AG20443 (cell line): ENCODE results near the gene TCTN1.
"Not testable (repeated sequence)": the region's sequence is repeated elsewhere in the genome, so short reads cannot be mapped to it uniquely, and the experiment has no call there.

Experiments
- DNase-seq: peaks from one replicate; pipeline ENCODE4 v3.0.0; 2012; ENCODE audit warnings: low spot score, mixed read lengths

The TCTN1 gene

DNA sequence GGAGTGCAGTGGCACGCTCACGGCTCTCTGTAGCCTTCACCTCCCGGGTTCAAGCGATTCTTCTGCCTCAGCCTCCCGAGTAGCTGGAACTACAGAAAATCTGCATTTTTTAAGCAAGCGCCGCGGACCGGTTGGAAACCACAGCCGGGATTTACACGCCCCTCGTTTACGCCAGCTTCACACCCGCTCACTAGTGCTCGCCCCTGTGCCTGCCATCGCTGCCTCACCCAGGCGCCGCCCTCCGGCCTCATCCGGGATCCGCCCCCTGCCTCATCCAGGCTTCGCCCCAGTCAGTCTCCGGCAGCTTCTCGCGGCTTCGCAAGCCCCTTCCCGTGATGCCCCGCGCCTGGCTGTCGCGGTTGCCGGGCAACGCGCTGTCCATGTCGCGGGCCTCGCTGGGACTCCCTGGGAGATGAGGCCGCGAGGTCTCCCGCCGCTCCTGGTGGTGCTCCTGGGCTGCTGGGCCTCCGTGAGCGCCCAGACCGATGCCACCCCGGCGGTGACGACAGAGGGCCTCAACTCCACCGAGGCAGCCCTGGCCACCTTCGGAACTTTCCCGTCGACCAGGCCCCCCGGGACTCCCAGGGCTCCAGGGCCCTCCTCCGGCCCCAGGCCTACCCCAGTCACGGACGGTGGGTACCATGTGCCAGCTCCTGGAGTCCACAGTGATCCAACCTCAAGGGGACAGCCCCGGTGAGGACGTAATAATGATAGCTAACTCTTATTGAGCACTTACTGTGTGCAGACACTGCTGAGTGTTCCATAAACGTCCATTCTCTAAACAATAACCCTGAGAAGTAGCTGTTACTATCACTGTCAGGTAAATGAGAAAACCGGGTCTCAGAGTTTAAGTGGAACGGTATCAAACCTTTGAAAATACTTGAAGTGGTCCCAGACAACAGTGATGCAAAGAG lies at the start of gene TCTN1:
Gene TCTN1 (plus strand): TSS at position 359 of the 914 bp plus-strand sequence. CDS start 54 bp downstream, at position 413.
- DNase-seq, result peak; percentile 100

GRCh38 chr12:110564471-110564991 lies 49.4 kb upstream of the TCTN1 start:
- DNase-seq, result no peak

DNA sequence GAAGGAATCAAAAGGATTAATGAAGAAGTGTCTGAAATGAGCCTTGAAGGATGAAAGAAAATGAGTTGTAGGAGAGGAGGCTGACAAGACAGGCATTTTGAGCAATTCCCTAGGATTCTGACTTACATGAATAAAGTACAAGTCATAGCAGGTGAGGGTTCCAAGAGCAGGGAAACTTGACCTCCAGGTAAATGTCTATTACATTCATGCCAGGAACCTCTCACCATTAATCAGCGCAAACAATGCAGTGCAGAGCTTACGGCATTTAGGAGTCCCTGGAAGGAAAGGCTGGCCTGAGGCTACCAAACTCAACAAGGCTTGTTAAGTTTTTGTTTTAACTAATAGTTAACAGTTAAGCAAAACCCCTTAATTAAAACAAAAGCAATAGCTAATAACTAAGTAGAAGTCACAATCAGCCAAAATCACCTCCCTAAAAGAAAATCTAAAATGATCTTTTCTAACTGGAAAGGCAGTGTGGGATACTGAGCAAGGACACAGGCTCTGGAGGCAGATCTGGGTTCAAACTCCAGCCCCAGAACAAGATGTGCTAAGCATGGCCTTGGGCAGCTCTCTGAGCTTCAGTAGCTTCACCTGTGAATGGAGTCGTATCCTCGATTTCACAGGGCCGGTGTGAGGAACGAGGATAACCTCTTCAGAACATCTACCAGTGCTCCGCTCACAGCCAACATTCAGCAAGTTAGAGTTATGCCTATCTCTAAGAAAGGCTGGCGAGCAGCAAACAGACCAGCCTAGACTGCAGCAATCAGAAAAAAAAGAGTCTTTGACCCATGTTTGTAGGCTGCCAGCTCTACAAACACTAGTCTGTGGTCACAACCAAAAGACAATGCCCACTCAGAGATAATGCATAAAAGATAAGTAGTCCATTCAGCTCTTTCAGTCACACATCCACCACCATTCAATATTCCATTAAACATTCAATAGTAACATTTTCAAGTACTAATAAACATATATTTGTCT lies 47.7 kb upstream of the TCTN1 start:
- DNase-seq, result no peak

DNA sequence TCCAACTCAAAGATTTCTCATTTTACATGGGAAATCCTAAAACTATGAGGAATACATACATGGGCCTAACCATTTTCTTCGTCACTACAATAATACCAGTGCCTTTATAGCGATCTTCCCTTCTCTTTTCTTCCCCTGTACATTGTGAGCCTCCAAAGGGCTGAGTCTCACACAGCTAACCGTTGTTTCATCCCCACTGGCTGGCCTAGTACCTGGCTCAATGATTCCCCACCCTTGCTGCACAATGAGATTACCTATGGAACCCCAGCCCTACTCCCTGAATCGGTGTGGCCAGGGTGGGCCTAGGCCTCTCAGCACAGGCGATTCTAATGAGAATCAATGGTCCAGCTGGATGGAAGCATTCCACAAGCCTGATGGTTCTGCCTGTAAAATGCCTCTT lies 46.9 kb upstream of the TCTN1 start:
- DNase-seq, result no peak

DNA sequence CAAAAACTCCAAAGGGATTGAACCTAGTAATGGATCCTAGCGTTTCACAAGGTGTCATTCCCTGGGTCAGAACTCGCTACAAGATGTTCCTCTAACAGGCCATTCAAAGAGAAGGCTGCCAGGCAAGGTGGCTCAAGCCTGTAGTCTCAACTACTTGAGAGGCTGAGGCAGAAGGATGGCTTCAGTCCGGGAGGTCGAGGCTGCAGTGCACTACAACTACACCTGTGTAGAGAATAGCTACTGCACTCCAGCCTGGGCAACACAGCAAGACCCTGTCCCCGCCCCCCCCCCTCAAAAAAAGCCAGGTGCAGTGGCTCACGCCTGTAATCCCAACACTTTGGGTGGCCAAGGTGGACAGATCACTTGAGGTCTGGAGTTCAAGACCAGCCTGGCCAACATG lies 45.2 kb upstream of the TCTN1 start:
- DNase-seq, result no peak

GRCh38 chr12:110569838-110570237 lies 44.1 kb upstream of the TCTN1 start:
- DNase-seq, result not testable (repeated sequence)

DNA sequence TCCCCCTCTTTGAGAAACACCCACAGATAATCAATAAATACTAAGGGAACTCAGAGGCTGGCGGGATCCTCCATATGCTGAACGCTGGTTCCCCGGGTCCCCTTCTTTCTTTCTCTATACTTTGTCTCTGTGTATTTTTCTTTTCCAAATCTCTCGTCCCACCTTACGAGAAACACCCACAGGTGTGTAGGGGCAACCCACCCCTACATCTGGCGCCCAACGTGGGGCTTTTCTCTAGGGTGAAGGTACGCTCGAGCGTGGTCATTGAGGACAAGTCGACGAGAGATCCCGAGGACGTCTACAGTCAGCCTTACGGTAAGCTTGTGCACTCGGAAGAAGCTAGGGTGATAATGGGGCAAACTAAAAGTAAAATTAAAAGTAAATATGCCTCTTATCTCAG lies 43.1 kb upstream of the TCTN1 start:
- DNase-seq, result not testable (repeated sequence)

- DNase-seq, result no peak
These were observed 39.9 kb upstream of the TCTN1 start for GRCh38 chr12:110574044-110574443.

- not testable (repeated sequence) for DNase-seq
These were observed 39.2 kb upstream of the TCTN1 start for GRCh38 chr12:110574717-110575230.

- DNase-seq, result no peak
These were observed 38.6 kb upstream of the TCTN1 start for GRCh38 chr12:110575326-110575725.

- DNase-seq, result no peak
These were observed 37.4 kb upstream of the TCTN1 start for GRCh38 chr12:110576504-110576903.

GRCh38 chr12:110577864-110578693 lies 35.9 kb upstream of the TCTN1 start:
- peak; percentile 64 for DNase-seq

DNA sequence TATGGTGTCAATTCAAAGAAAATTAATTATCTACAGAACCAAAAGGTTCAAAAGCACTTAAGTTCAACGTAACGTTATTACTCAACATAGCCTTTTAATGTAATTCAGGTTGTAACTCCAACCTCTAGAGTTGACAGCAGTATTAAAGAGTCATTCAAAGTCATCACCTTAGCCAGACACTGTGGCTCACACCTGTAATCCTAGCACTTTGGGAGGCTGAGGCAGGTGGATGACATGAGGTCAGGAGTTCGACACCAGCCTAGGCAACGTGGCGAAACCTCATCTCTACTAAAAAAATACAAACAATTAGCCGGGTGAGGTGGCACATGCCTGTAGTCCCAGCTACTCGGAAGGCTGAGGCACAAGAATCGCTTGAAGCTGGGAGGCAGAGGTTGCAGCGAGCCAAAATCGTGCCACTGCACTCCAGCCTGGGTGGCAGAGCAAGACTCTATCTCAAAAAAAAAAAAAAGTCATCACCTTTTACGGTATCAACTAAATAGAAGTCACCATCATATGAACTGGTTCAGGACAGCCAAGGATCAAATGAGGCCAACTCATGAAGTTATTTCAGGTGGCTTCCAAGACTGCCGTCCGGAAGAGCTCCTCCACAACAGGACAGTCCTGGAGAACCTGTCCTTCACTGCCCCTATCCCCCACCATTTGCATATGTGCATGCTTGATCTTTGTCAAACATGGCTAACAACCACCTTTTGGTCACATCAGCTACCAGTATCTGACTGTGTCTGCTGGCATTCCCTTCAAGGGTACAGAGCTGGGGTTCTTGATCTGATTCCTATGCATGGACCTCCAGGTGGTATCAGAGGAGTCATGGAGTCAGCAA lies 35.0 kb upstream of the TCTN1 start:
- no peak for DNase-seq

GRCh38 chr12:110579535-110580253 lies 34.2 kb upstream of the TCTN1 start:
- DNase-seq, result no peak

DNA sequence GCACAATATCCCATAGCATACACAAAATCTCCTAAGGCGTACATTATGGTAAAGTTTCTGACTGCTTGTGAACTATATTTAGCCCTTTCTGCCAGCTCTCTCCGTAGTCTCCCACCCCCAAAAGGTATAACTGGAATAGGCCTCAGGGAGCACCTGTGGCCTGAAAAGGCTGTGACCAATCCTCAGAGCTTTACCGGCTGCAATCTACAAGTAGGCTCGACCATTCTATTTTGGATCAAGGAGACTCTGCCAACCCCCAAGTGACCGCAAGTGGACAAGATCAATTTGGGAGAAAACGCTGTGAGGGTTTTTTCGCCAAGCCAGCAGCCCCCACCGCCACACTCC lies 32.0 kb upstream of the TCTN1 start:
- no peak for DNase-seq

DNA sequence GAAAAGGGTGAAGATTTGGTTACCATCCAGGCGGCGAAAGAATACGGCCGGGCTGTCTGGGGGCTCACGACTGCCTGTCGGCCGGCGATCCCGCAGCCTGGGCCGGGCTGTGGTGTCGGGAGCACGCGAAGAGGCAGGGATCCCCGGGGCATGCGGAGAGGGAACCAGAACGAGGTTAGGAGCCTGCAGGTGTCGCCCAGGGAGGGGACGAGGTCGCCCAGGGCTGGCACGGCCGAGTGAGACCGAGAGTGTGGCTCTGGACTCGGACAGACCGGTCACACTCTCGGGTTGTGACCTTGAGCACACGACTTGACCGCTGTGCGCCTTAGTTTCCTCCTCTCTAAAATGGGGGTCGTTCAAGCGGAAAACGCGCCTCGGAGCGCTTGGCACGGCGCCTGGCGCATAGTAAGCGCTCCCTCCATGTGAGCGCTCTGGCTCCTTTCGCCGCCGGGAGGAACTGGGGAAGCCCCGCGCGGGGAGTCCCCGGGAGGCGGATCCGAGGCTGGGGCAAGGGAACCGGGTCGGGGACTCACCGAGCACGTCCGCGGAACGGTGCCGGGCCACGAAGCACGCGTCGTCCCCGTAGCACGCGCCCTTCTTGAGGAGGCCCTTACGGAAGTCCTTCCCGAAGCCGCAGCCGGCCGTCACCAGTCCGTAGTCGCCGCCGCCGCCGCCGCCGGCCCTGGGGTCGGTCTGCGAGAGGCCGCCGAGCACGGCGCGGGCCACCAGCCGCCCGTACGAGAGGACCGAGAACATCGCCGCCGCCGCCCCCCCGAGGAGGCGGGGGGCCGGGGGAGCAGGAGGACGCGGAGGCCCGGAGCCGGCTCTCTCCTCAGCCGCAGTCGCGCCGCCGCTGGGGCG lies 31.4 kb upstream of the TCTN1 start:
- peak; percentile 63 for DNase-seq

- DNase-seq, result peak; percentile 98
These were observed 30.5 kb upstream of the TCTN1 start, which contains the start of gene PPTC7 for GRCh38 chr12:110583137-110584059. Gene PPTC7 (minus strand): TSS chr12:110583318. CDS start chr12:110583031, 287 bp downstream.
